ENCODE results near the gene TAS2R41. TPM values are rescaled to one million over a fixed set of nuclear protein-coding genes. Genes with fewer than 3 reads are reported as not detected.

Gene TAS2R41
- total RNA-seq, 2 donors from 2014 or later: 0.59 TPM; not detected in 1

DNA sequence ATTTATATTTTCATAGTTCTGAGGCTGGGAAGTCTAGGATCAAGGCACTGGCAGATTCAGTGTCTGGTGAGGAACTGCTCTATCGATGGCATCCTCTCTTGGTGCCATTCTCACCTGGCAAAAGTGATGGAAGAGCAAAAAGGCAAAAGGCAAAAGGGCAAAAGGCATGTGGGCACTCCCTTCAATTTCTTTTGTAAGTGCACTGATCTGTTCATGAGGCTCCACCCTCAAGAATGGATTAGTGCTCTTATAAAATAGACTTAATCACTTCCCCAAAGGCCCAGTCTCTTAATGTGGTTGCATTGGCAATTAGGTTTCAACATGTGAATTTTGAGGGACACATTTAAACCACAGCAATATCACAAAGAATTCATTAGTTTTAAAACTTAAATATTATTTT, 18.3 kb upstream of the TAS2R41 start:
- H3K27me3 Mint-ChIP-seq (ENCODE audit: insufficient read depth): no peaks in the 10 kb centered on the region
- TF ChIP-seq, protein P1, sequence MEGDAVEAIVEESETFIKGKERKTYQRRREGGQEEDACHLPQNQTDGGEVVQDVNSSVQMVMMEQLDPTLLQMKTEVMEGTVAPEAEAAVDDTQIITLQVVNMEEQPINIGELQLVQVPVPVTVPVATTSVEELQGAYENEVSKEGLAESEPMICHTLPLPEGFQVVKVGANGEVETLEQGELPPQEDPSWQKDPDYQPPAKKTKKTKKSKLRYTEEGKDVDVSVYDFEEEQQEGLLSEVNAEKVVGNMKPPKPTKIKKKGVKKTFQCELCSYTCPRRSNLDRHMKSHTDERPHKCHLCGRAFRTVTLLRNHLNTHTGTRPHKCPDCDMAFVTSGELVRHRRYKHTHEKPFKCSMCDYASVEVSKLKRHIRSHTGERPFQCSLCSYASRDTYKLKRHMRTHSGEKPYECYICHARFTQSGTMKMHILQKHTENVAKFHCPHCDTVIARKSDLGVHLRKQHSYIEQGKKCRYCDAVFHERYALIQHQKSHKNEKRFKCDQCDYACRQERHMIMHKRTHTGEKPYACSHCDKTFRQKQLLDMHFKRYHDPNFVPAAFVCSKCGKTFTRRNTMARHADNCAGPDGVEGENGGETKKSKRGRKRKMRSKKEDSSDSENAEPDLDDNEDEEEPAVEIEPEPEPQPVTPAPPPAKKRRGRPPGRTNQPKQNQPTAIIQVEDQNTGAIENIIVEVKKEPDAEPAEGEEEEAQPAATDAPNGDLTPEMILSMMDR (conservative IDR thresholded peaks at IDR 0.05): no peak
- 84 to 100% methylated on average over 1 of the region's 1 CpG for WGBS, 2 experiments (ENCODE audit: insufficient coverage in 1 of 2, insufficient read length in 1 of 2)
- Histone ChIP-seq H3K9me3 (ENCODE audit: control insufficient read depth, low read length) (peaks cover 10% of the 10 kb centered on the region), H3K9ac (ENCODE audit: extremely low read depth, low read length, poor library complexity, severe bottlenecking) (no peak overlapping the region), H3K27me3 (ENCODE audit: control insufficient read depth, insufficient read depth, low read length, poor library complexity, severe bottlenecking) (no peaks in the 10 kb centered on the region), H3K36me3 (ENCODE audit: control insufficient read depth, insufficient read depth, low read length) (no peaks in the 10 kb centered on the region), H3K27ac (ENCODE audit: low read depth, low read length) (no peak overlapping the region), H3K4me3 (ENCODE audit: low read length) (no peak overlapping the region), H3K4me1 (ENCODE audit: control insufficient read depth, insufficient read depth, low read length) (no peaks in the 10 kb centered on the region)
- H3K4me3 Mint-ChIP-seq: no peak overlapping the region
- peaks cover 23% of the 10 kb centered on the region for H3K9me3 Mint-ChIP-seq
- no peak overlapping the region for H3K27ac Mint-ChIP-seq
- no peak for DNase-seq
- H3K36me3 Mint-ChIP-seq (ENCODE audit: low read depth): peaks cover 2% of the 10 kb centered on the region
- no peaks in the 10 kb centered on the region for H3K4me1 Mint-ChIP-seq

DNA sequence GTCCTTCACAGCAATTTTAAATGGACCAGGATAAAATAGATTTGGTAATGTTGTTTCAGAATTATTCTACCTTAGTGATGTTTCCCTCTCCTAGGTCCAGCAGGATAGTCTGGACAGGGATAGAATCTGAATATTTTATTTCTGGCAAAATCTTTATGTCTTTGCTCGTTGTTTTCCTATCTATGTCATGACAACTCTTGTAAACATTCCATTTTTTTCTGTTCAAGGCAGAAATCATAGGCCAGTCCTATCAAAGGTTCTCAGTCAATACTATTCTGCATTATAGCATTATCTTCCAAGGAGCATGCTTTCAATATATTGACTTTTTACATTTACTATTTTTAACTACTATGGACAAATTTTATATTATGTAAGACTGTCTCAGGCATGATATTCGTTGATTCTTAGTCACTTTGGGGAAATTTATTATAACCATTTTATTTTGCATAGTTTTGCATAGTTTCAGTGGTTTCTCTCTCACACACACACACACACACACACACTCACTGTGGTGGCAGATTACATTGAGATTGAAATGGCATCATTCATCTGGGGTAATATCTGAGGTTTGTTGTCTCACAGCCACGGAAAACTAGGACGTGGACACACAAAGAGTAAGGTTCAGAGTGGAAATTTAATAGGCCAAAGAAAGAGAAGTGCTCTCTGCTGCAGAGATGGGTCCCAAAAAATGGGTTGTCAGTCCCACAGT, 17.2 kb upstream of the TAS2R41 start:
- H3K27me3 Mint-ChIP-seq (ENCODE audit: insufficient read depth): no peaks in the 10 kb centered on the region
- Histone ChIP-seq H3K9me3 (ENCODE audit: control insufficient read depth, low read length) (peaks cover 10% of the 10 kb centered on the region), H3K4me1 (ENCODE audit: control insufficient read depth, insufficient read depth, low read length) (no peaks in the 10 kb centered on the region), H3K27me3 (ENCODE audit: control insufficient read depth, insufficient read depth, low read length, poor library complexity, severe bottlenecking) (no peaks in the 10 kb centered on the region), H3K36me3 (ENCODE audit: control insufficient read depth, insufficient read depth, low read length) (no peaks in the 10 kb centered on the region), H3K4me3 (ENCODE audit: low read length) (no peak overlapping the region), H3K27ac (ENCODE audit: low read depth, low read length) (no peak overlapping the region), H3K9ac (ENCODE audit: extremely low read depth, low read length, poor library complexity, severe bottlenecking) (no peak overlapping the region)
- peaks cover 23% of the 10 kb centered on the region for H3K9me3 Mint-ChIP-seq
- 76 to 86% methylated on average over 3 of the region's 4 CpGs for WGBS, 2 experiments (ENCODE audit: insufficient coverage in 1 of 2, insufficient read length in 1 of 2)
- no peak for DNase-seq
- no peaks in the 10 kb centered on the region for H3K4me1 Mint-ChIP-seq
- peaks cover 2% of the 10 kb centered on the region for H3K36me3 Mint-ChIP-seq (ENCODE audit: low read depth)
- H3K27ac Mint-ChIP-seq: no peak overlapping the region
- TF ChIP-seq, protein P1 (conservative IDR thresholded peaks at IDR 0.05): no peak
- H3K4me3 Mint-ChIP-seq: no peak overlapping the region

DNA sequence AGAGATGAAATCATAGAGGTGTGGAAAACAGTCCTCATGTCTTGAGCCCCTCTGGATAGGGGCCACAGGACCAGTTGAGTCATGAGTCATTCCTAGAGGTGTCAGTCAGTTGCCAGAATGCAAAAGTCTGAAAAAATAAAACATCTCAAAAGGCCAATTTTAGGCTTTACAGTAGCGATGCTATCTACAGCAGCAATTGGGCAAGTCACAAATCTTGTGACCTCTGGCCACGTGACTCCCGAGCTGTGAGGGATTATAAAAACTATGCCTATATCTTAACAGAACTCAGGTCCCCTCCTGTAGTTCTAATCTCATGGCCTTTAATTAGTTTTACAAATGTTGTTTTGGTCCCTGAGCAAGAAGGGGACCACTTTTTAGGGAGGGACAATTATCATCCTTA, 15.6 kb upstream of the TAS2R41 start:
- Histone ChIP-seq H3K27ac (ENCODE audit: low read depth, low read length) (no peak overlapping the region), H3K9ac (ENCODE audit: extremely low read depth, low read length, poor library complexity, severe bottlenecking) (no peak overlapping the region), H3K27me3 (ENCODE audit: control insufficient read depth, insufficient read depth, low read length, poor library complexity, severe bottlenecking) (no peaks in the 10 kb centered on the region), H3K4me3 (ENCODE audit: low read length) (no peak overlapping the region), H3K4me1 (ENCODE audit: control insufficient read depth, insufficient read depth, low read length) (no peaks in the 10 kb centered on the region), H3K36me3 (ENCODE audit: control insufficient read depth, insufficient read depth, low read length) (no peaks in the 10 kb centered on the region), H3K9me3 (ENCODE audit: control insufficient read depth, low read length) (peaks cover 10% of the 10 kb centered on the region)
- Mint-ChIP-seq H3K27ac (no peak overlapping the region), H3K4me1 (no peaks in the 10 kb centered on the region), H3K27me3 (ENCODE audit: insufficient read depth) (no peaks in the 10 kb centered on the region), H3K4me3 (no peak overlapping the region), H3K9me3 (peaks cover 23% of the 10 kb centered on the region), H3K36me3 (ENCODE audit: low read depth) (peaks cover 2% of the 10 kb centered on the region)
- WGBS, 2 experiments (ENCODE audit: insufficient coverage in 1 of 2, insufficient read length in 1 of 2): 91 to 96% methylated on average over 3 of the region's 3 CpGs
- DNase-seq: no peak
- TF ChIP-seq, protein P1 (conservative IDR thresholded peaks at IDR 0.05): no peak

Data from endodermal cell (in vitro differentiated cells).